ENCODE measurements around the gene TARS2. TPM values are rescaled to one million over a fixed set of nuclear protein-coding genes. Genes with fewer than 3 reads are reported as not detected.

TARS2 gene
- total RNA-seq, 1 donor from 2014 or later, result 29.6 TPM

DNA sequence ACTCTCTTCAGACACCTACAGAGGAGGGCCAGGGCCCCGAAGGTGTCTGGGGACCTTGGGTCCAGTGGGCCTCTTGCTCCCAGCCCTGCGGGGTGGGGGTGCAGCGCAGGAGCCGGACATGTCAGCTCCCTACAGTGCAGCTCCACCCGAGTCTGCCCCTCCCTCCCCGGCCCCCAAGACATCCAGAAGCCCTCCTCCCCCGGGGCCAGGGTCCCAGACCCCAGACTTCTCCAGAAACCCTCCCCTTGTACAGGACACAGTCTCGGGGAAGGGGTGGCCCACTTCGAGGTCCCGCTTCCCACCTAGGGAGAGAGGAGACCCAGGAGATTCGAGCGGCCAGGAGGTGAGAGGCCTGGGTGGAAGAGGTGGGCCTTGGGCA is 65.7 kb downstream of the TARS2 start:
- Histone ChIP-seq H3F3A (ENCODE audit: low read depth) (peaks cover 29% of the 10 kb centered on the region), H3K9ac (no peak overlapping the region), H3K36me3 (no peaks in the 10 kb centered on the region), H3K27me3 (peaks cover 34% of the 10 kb centered on the region), H2AFZ (replicated peaks) (no peak overlapping the region), H3K9me3 (ENCODE audit: low read depth) (no peaks in the 10 kb centered on the region), H3K4me3 (no peak overlapping the region), H4K20me1 (ENCODE audit: low read depth) (peaks cover 18% of the 10 kb centered on the region), H3K4me2 (no peak overlapping the region), H3K4me1 (peaks cover 18% of the 10 kb centered on the region), H3K79me2 (ENCODE audit: low read depth) (no peaks in the 10 kb centered on the region), H3K27ac (no peak overlapping the region)
- Mint-ChIP-seq H3K27ac (no peak overlapping the region), H3K27me3 (ENCODE audit: insufficient read depth, low read depth) (peaks cover 12% of the 10 kb centered on the region), H3K36me3 (peaks cover 2% of the 10 kb centered on the region), H3K4me3 (no peak overlapping the region), H3K9me3 (no peaks in the 10 kb centered on the region), H3K4me1 (peaks cover 27% of the 10 kb centered on the region)
- no peak for TF ChIP-seq EZH2 (IDR thresholded peaks at IDR 0.05)
- TF ChIP-seq, protein P1, sequence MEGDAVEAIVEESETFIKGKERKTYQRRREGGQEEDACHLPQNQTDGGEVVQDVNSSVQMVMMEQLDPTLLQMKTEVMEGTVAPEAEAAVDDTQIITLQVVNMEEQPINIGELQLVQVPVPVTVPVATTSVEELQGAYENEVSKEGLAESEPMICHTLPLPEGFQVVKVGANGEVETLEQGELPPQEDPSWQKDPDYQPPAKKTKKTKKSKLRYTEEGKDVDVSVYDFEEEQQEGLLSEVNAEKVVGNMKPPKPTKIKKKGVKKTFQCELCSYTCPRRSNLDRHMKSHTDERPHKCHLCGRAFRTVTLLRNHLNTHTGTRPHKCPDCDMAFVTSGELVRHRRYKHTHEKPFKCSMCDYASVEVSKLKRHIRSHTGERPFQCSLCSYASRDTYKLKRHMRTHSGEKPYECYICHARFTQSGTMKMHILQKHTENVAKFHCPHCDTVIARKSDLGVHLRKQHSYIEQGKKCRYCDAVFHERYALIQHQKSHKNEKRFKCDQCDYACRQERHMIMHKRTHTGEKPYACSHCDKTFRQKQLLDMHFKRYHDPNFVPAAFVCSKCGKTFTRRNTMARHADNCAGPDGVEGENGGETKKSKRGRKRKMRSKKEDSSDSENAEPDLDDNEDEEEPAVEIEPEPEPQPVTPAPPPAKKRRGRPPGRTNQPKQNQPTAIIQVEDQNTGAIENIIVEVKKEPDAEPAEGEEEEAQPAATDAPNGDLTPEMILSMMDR (IDR thresholded peaks at IDR 0.05), result no peak
- DNase-seq (ENCODE audit: low spot score), result no peak

DNA sequence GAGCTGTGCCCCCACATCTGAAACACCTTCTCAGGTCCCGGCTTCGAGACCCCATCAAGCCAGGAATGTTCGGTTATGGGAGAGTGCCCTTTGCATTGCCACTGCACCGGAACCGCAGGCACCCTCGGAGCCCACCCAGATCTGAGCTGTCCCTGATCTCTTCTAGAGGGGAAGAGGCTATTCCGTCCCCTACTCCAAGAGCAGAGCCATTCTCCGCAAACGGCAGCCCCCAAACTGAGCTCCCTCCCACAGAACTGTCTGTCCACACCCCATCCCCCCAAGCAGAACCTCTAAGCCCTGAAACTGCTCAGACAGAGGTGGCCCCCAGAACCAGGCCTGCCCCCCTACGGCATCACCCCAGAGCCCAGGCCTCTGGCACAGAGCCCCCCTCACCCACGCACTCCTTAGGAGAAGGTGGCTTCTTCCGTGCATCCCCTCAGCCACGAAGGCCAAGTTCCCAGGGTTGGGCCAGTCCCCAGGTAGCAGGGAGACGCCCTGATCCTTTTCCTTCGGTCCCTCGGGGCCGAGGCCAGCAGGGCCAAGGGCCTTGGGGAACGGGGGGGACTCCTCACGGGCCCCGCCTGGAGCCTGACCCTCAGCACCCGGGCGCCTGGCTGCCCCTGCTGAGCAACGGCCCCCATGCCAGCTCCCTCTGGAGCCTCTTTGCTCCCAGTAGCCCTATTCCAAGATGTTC is 66.3 kb downstream of the TARS2 start:
- Histone ChIP-seq H3K9ac (no peak overlapping the region), H3K27me3 (peaks cover 28% of the 10 kb centered on the region), H3K79me2 (ENCODE audit: low read depth) (no peaks in the 10 kb centered on the region), H3K4me2 (no peak overlapping the region), H4K20me1 (ENCODE audit: low read depth) (peaks cover 15% of the 10 kb centered on the region), H3K9me3 (ENCODE audit: low read depth) (no peaks in the 10 kb centered on the region), H3F3A (ENCODE audit: low read depth) (peaks cover 24% of the 10 kb centered on the region), H3K4me3 (no peak overlapping the region), H3K27ac (no peak overlapping the region), H3K36me3 (no peaks in the 10 kb centered on the region), H3K4me1 (peaks cover 15% of the 10 kb centered on the region), H2AFZ (replicated peaks) (no peak overlapping the region)
- H3K4me1 Mint-ChIP-seq, result peaks cover 24% of the 10 kb centered on the region
- H3K27me3 Mint-ChIP-seq (ENCODE audit: insufficient read depth, low read depth), result peaks cover 7% of the 10 kb centered on the region
- TF ChIP-seq, protein P1 (IDR thresholded peaks at IDR 0.05), result no peak
- no peak for TF ChIP-seq EZH2phosphoT487 (IDR thresholded peaks at IDR 0.05)
- no peak for TF ChIP-seq EZH2 (IDR thresholded peaks at IDR 0.05)
- DNase-seq (ENCODE audit: low spot score), result no peak
- H3K4me3 Mint-ChIP-seq, result no peak overlapping the region
- peaks cover 2% of the 10 kb centered on the region for H3K36me3 Mint-ChIP-seq
- no peaks in the 10 kb centered on the region for H3K9me3 Mint-ChIP-seq
- H3K27ac Mint-ChIP-seq, result no peak overlapping the region

DNA sequence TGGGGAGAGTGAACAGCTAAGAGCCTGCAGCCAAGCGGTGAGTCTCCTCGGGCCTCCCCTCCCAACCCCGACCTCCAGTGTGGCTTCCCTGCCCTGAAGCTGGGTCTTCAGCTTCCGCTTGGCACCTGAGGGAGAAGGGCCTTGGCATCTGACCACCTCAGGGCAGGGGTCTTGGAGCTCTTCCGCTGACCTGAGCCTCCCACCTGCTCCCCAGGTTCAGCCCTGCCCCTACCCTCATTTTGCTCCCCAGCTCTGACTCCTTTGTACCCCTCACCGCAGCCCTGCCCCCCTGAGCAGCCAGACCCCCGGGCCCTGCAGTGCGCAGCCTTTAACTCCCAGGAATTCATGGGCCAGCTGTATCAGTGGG is 66.8 kb downstream of the TARS2 start:
- no peak overlapping the region for H3K4me2 ChIP-seq
- no peak for DNase-seq (ENCODE audit: low spot score)
- H3K27ac Mint-ChIP-seq, result no peak overlapping the region

More for the DNA sequence above, 66.8 kb downstream of the TARS2 start:
- Mint-ChIP-seq H3K27me3 (ENCODE audit: insufficient read depth, low read depth) (peaks cover 6% of the 10 kb centered on the region), H3K36me3 (peaks cover 2% of the 10 kb centered on the region), H3K4me3 (no peak overlapping the region), H3K4me1 (peaks cover 23% of the 10 kb centered on the region), H3K9me3 (no peaks in the 10 kb centered on the region)
- Histone ChIP-seq H3F3A (ENCODE audit: low read depth) (peaks cover 20% of the 10 kb centered on the region), H3K9ac (no peak overlapping the region), H3K27me3 (peaks cover 22% of the 10 kb centered on the region), H3K4me1 (peaks cover 13% of the 10 kb centered on the region), H3K9me3 (ENCODE audit: low read depth) (no peaks in the 10 kb centered on the region), H4K20me1 (ENCODE audit: low read depth) (peaks cover 15% of the 10 kb centered on the region), H3K27ac (no peak overlapping the region), H3K36me3 (no peaks in the 10 kb centered on the region), H3K79me2 (ENCODE audit: low read depth) (no peaks in the 10 kb centered on the region), H2AFZ (replicated peaks) (no peak overlapping the region), H3K4me3 (no peak overlapping the region)
- TF ChIP-seq EZH2 (IDR thresholded peaks at IDR 0.05), result no peak
- TF ChIP-seq, protein P1 (IDR thresholded peaks at IDR 0.05), result no peak
- TF ChIP-seq EZH2phosphoT487 (IDR thresholded peaks at IDR 0.05), result no peak

All from neural progenitor cell (in vitro differentiated cells).